Ectodermal cell (in vitro differentiated cells): Measurements from ENCODE around the gene SPATA2L. TPM values are rescaled to one million over a fixed set of nuclear protein-coding genes. Genes with fewer than 3 reads are reported as not detected.

Experiments
- H3K27ac ChIP-seq: 2 replicates; pipeline ENCODE4 v1.7.0; 2013; ENCODE audit warnings: mild to moderate bottlenecking, low read depth, low read length; ENCODE audit not compliant: insufficient read depth, poor library complexity, severe bottlenecking
- H3K27me3 ChIP-seq: 2 replicates; pipeline ENCODE4 v1.7.0; 2013; ENCODE audit warnings: mild to moderate bottlenecking, low read length; ENCODE audit not compliant: insufficient read depth, control insufficient read depth, poor library complexity, severe bottlenecking
- H3K36me3 ChIP-seq: one replicate; pipeline ENCODE4 v1.7.0; 2013; ENCODE audit warnings: low read length; ENCODE audit not compliant: control insufficient read depth, insufficient read depth
- H3K4me1 ChIP-seq: one replicate; pipeline ENCODE4 v1.7.0; 2013; ENCODE audit warnings: low read length; ENCODE audit not compliant: control insufficient read depth, insufficient read depth
- H3K4me3 ChIP-seq: 2 replicates; pipeline ENCODE4 v1.7.0; 2013; ENCODE audit warnings: low read depth, low read length, control low read depth; ENCODE audit not compliant: insufficient read depth
- H3K9me3 ChIP-seq: 2 replicates; pipeline ENCODE4 v1.7.0; 2013; ENCODE audit warnings: mild to moderate bottlenecking, low read length, moderate library complexity; ENCODE audit not compliant: control insufficient read depth
- WGBS, 2 experiments: methylation state at CpG; one replicate each; pipeline ENCODE4 v1.1.7; 2013; ENCODE audit warnings: missing lambda C conversion rate in 2 of 2; 5-methylcytosine and 5-hydroxymethylcytosine counted together
- polyA plus RNA-seq, 4 experiments: library from polyadenylated mRNA; stranded (reverse); fragments of 50-300 nt; gene quantifications; one replicate each; pipeline ENCODE4 v1.2.3, GENCODE V29; 2013

The SPATA2L gene
- polyA plus RNA-seq (2013, experiment 1 of 4), result 7.0 TPM
- 7.2 TPM for polyA plus RNA-seq (2013, experiment 2 of 4)
- polyA plus RNA-seq (2013, experiment 3 of 4), result 7.4 TPM
- polyA plus RNA-seq (2013, experiment 4 of 4), result 8.8 TPM

- H3K9me3 ChIP-seq, result no peaks in the 10 kb centered on the region
- peaks cover 34% of the 10 kb centered on the region for H3K27me3 ChIP-seq
- 1% methylated on average over 97 of the region's 97 CpGs for WGBS, 2 experiments
- peaks cover 10% of the 10 kb centered on the region for H3K4me1 ChIP-seq
- no peaks in the 10 kb centered on the region for H3K36me3 ChIP-seq
- H3K4me3 ChIP-seq, result peak within 1 kb of the TSS; percentile 68
- peak within 1 kb of the TSS; percentile 73 for H3K27ac ChIP-seq
Measured at GRCh38 chr16:89701425-89702406, at the start of gene SPATA2L. SPATA2L (minus strand) TSS chr16:89701705; CDS start chr16:89701232, 473 bp downstream.

- no peaks in the 10 kb centered on the region for H3K4me1 ChIP-seq
- no peaks in the 10 kb centered on the region for H3K27me3 ChIP-seq
- no peak overlapping the region for H3K4me3 ChIP-seq
- no peaks in the 10 kb centered on the region for H3K9me3 ChIP-seq
- peaks cover 14% of the 10 kb centered on the region for H3K36me3 ChIP-seq
- 93 to 94% methylated on average over 10 of the region's 10 CpGs for WGBS, 2 experiments
- H3K27ac ChIP-seq, result no peak overlapping the region
Measured at GRCh38 chr16:89749637-89750036, 48.1 kb upstream of the SPATA2L start.

- Histone ChIP-seq H3K27me3 (no peaks in the 10 kb centered on the region), H3K9me3 (no peaks in the 10 kb centered on the region), H3K27ac (no peak overlapping the region), H3K4me3 (no peak overlapping the region), H3K4me1 (no peaks in the 10 kb centered on the region), H3K36me3 (peaks cover 14% of the 10 kb centered on the region)
- WGBS, 2 experiments, result 94 to 98% methylated on average over 11 of the region's 11 CpGs
Measured at GRCh38 chr16:89748921-89749320, 47.4 kb upstream of the SPATA2L start.

GRCh38 chr16:89748076-89748475 lies 46.6 kb upstream of the SPATA2L start:
- Histone ChIP-seq H3K9me3 (no peaks in the 10 kb centered on the region), H3K4me3 (no peak overlapping the region), H3K4me1 (no peaks in the 10 kb centered on the region), H3K27me3 (no peaks in the 10 kb centered on the region), H3K27ac (no peak overlapping the region), H3K36me3 (peaks cover 14% of the 10 kb centered on the region)
- 96% methylated on average over 9 of the region's 9 CpGs for WGBS, 2 experiments

GRCh38 chr16:89746043-89746442 lies 44.5 kb upstream of the SPATA2L start:
- no peak overlapping the region for H3K27ac ChIP-seq
- H3K4me3 ChIP-seq, result no peak overlapping the region
- 96% methylated on average over 15 of the region's 15 CpGs for WGBS, 2 experiments
- no peaks in the 10 kb centered on the region for H3K4me1 ChIP-seq
- peaks cover 26% of the 10 kb centered on the region for H3K36me3 ChIP-seq
- H3K9me3 ChIP-seq, result no peaks in the 10 kb centered on the region
- no peaks in the 10 kb centered on the region for H3K27me3 ChIP-seq

- Histone ChIP-seq H3K36me3 (peaks cover 33% of the 10 kb centered on the region), H3K27ac (no peak overlapping the region)
- WGBS, 2 experiments, result 95% methylated on average over 16 of the region's 16 CpGs
Measured at GRCh38 chr16:89744813-89745212, 43.3 kb upstream of the SPATA2L start.

GRCh38 chr16:89742948-89743347 lies 41.4 kb upstream of the SPATA2L start:
- Histone ChIP-seq H3K27me3 (no peaks in the 10 kb centered on the region), H3K27ac (no peak overlapping the region), H3K4me1 (no peaks in the 10 kb centered on the region), H3K36me3 (peaks cover 48% of the 10 kb centered on the region), H3K4me3 (no peak overlapping the region), H3K9me3 (no peaks in the 10 kb centered on the region)
- WGBS, 2 experiments, result 95 to 99% methylated on average over 4 of the region's 4 CpGs

More at GRCh38 chr16:89744813-89745212, 43.3 kb upstream of the SPATA2L start:
- no peaks in the 10 kb centered on the region for H3K4me1 ChIP-seq
- no peaks in the 10 kb centered on the region for H3K9me3 ChIP-seq
- no peak overlapping the region for H3K4me3 ChIP-seq
- no peaks in the 10 kb centered on the region for H3K27me3 ChIP-seq

GRCh38 chr16:89741342-89742014 lies 40.0 kb upstream of the SPATA2L start:
- Histone ChIP-seq H3K27ac (no peak overlapping the region), H3K36me3 (peaks cover 53% of the 10 kb centered on the region), H3K9me3 (no peaks in the 10 kb centered on the region), H3K4me3 (no peak overlapping the region), H3K27me3 (no peaks in the 10 kb centered on the region), H3K4me1 (no peaks in the 10 kb centered on the region)
- 92 to 95% methylated on average over 11 of the region's 11 CpGs for WGBS, 2 experiments

GRCh38 chr16:89739383-89739782 lies 37.9 kb upstream of the SPATA2L start:
- WGBS, 2 experiments, result 94 to 96% methylated on average over 9 of the region's 9 CpGs
- peaks cover 60% of the 10 kb centered on the region for H3K36me3 ChIP-seq
- no peak overlapping the region for H3K4me3 ChIP-seq
- no peak overlapping the region for H3K27ac ChIP-seq
- H3K27me3 ChIP-seq, result no peaks in the 10 kb centered on the region
- no peaks in the 10 kb centered on the region for H3K4me1 ChIP-seq
- H3K9me3 ChIP-seq, result no peaks in the 10 kb centered on the region
